IMR-90 (cell line): Measurements from ENCODE around the gene GABPB1. TPM values are rescaled to one million over a fixed set of nuclear protein-coding genes. Genes with fewer than 3 reads are reported as not detected.

Experiments used
- ATAC-seq: fragments of 200-7000 bp; cut with Tn5 transposase; 2 replicates; pipeline ENCODE4 v1.9.1; 2020; ENCODE audit warnings: low read depth, mild to moderate bottlenecking, moderate library complexity
- BruUV-seq: library from RNA; stranded (reverse); fragments of 400-500 nt; replicated peaks from 2 replicates; lab custom pipeline; 2021; lab: Mats Ljungman, UMichigan
- CTCF ChIA-PET: fragments of 300-600 bp; formaldehyde crosslinking; extraction: SDS; loops from one replicate; lab custom pipeline; 2021; ENCODE audit warnings: antibody characterized with exemption; lab: Yijun Ruan, JAX
- POLR2A ChIA-PET: fragments of 300-600 bp; sonication (Branson Sonifier 250); formaldehyde crosslinking; loops from one replicate; lab custom pipeline; 2022; ENCODE audit warnings: antibody characterized with exemption; ENCODE audit not compliant: unreplicated experiment; lab: Charles Lee
- DNase-seq: peaks from one replicate; pipeline ENCODE4 v3.0.0; 2013
- H2AFZ ChIP-seq: replicated peaks from 2 replicates; pipeline ENCODE3; 2013; ENCODE audit warnings: low read length, mild to moderate bottlenecking; ENCODE audit not compliant: poor library complexity
- H2AK5ac ChIP-seq: 2 replicates; pipeline ENCODE4 v1.6.1; 2013; ENCODE audit warnings: low read depth, low read length, inconsistent platforms
- H2AK9ac ChIP-seq: replicated peaks from 2 replicates; pipeline ENCODE3; 2013; ENCODE audit warnings: mild to moderate bottlenecking, low read depth, low read length, moderate library complexity; ENCODE audit not compliant: poor library complexity
- H2BK120ac ChIP-seq: 2 replicates; pipeline ENCODE4 v1.6.1; 2013; ENCODE audit warnings: low read depth, low read length, inconsistent platforms
- H2BK15ac ChIP-seq: 3 replicates; pipeline ENCODE4 v1.6.1; 2013; ENCODE audit warnings: low read depth, low read length, inconsistent platforms
- H2BK20ac ChIP-seq: 2 replicates; pipeline ENCODE4 v1.6.1; 2013; ENCODE audit warnings: low read depth, mild to moderate bottlenecking, inconsistent platforms, low read length, moderate library complexity
- H2BK5ac ChIP-seq: 2 replicates; pipeline ENCODE4 v1.6.1; 2013; ENCODE audit warnings: mild to moderate bottlenecking, low read depth, low read length, inconsistent platforms; ENCODE audit not compliant: poor library complexity, severe bottlenecking
- H3K14ac ChIP-seq: replicated peaks from 2 replicates; pipeline ENCODE4 v1.6.1; 2013; ENCODE audit warnings: low read depth, low read length, inconsistent platforms
- H3K18ac ChIP-seq: 2 replicates; pipeline ENCODE4 v1.6.1; 2013; ENCODE audit warnings: low read depth, low read length, control low read depth
- H3K23ac ChIP-seq: 2 replicates; pipeline ENCODE4 v1.6.1; 2013; ENCODE audit warnings: low read depth, low read length, inconsistent platforms
- H3K27ac ChIP-seq: 2 replicates; pipeline ENCODE4 v1.5.1; 2013; ENCODE audit warnings: mild to moderate bottlenecking, control low read depth, low read length; ENCODE audit not compliant: insufficient read depth
- H3K27me3 ChIP-seq: 2 replicates; pipeline ENCODE4 v1.6.1; 2013; ENCODE audit warnings: low read length; ENCODE audit not compliant: control insufficient read depth, insufficient read depth
- H3K36me3 ChIP-seq: 2 replicates; pipeline ENCODE4 v1.6.1; 2013; ENCODE audit warnings: low read length, mixed read lengths; ENCODE audit not compliant: control insufficient read depth, insufficient read depth
- H3K4ac ChIP-seq: 2 replicates; pipeline ENCODE4 v1.6.1; 2013; ENCODE audit warnings: low read depth, low read length, inconsistent platforms
- H3K4me1 ChIP-seq: 2 replicates; pipeline ENCODE4 v1.6.1; 2013; ENCODE audit warnings: low read length, mixed read lengths; ENCODE audit not compliant: control insufficient read depth, insufficient read depth
- H3K4me2 ChIP-seq: 2 replicates; pipeline ENCODE4 v1.6.1; 2013; ENCODE audit warnings: low read depth, mild to moderate bottlenecking, control low read depth, low read length, moderate library complexity
- H3K4me3 ChIP-seq: 2 replicates; pipeline ENCODE4 v1.5.1; 2013; ENCODE audit warnings: low read depth, mild to moderate bottlenecking, control low read depth, low read length, moderate library complexity; ENCODE audit not compliant: insufficient read depth
- H3K56ac ChIP-seq: 2 replicates; pipeline ENCODE4 v1.6.1; 2013; ENCODE audit warnings: low read length, inconsistent platforms; ENCODE audit not compliant: insufficient read depth; ENCODE audit errors: extremely low read depth
- H3K79me1 ChIP-seq, 2 experiments: 2 replicates each; pipeline ENCODE4 v1.6.1; 2013; ENCODE audit warnings: low read length in 2 of 2, inconsistent platforms in 1 of 2, low read depth in 1 of 2
- H3K9ac ChIP-seq: 2 replicates; pipeline ENCODE4 v1.6.1; 2013; ENCODE audit warnings: low read depth, low read length, control low read depth
- H3K9me1 ChIP-seq: 2 replicates; pipeline ENCODE4 v1.6.1; 2013; ENCODE audit warnings: low read length, inconsistent platforms; ENCODE audit not compliant: insufficient read depth
- H3K9me3 ChIP-seq: 2 replicates; pipeline ENCODE4 v1.6.1; 2013; ENCODE audit warnings: low read length; ENCODE audit not compliant: control insufficient read depth, insufficient read depth
- H4K20me1 ChIP-seq: 2 replicates; pipeline ENCODE4 v1.6.1; 2013; ENCODE audit warnings: low read length, inconsistent platforms; ENCODE audit not compliant: insufficient read depth
- H4K5ac ChIP-seq: 2 replicates; pipeline ENCODE4 v1.6.1; 2013; ENCODE audit warnings: mild to moderate bottlenecking, low read depth, low read length, control low read depth
- H4K8ac ChIP-seq, 2 experiments: 2 replicates each; pipeline ENCODE4 v1.6.1; 2013; ENCODE audit warnings: low read depth in 2 of 2, low read length in 2 of 2, control low read depth in 1 of 2, inconsistent platforms in 1 of 2
- H4K91ac ChIP-seq: 2 replicates; pipeline ENCODE4 v1.6.1; 2013; ENCODE audit warnings: low read depth, low read length, inconsistent platforms; ENCODE audit not compliant: insufficient read depth
- BHLHE40 ChIP-seq: fragments of 150-350 bp; IDR thresholded peaks from 2 replicates; pipeline ENCODE4 v1.6.1; 2016; ENCODE audit warnings: mild to moderate bottlenecking, low read depth, low read length
- CHD1 ChIP-seq: IDR thresholded peaks from 2 replicates; pipeline ENCODE4 v1.6.1; 2012; ENCODE audit warnings: low read depth, low read length, improper control_type of control experiment
- FOS ChIP-seq: fragments of 150-350 bp; IDR thresholded peaks from 2 replicates; pipeline ENCODE4 v1.6.1; 2016; ENCODE audit warnings: low read depth, low read length
- MAFK ChIP-seq: IDR thresholded peaks from 2 replicates; pipeline ENCODE4 v1.6.1; 2012; ENCODE audit warnings: low read depth, low read length, improper control_type of control experiment
- MAZ ChIP-seq: IDR thresholded peaks from 2 replicates; pipeline ENCODE4 v1.6.1; 2012; ENCODE audit warnings: low read depth, mild to moderate bottlenecking, low read length, improper control_type of control experiment, moderate library complexity, borderline replicate concordance
- MXI1 ChIP-seq: IDR thresholded peaks from 2 replicates; pipeline ENCODE4 v1.6.1; 2012; ENCODE audit warnings: low read depth, mild to moderate bottlenecking, low read length, moderate library complexity, borderline replicate concordance
- NFE2L2 ChIP-seq: fragments of 150-350 bp; IDR thresholded peaks from 2 replicates; pipeline ENCODE4 v1.6.1; 2016; ENCODE audit warnings: low read depth, mild to moderate bottlenecking, low read length
- POLR2A ChIP-seq: IDR thresholded peaks from 2 replicates; pipeline ENCODE4 v1.6.1; 2012; ENCODE audit warnings: mild to moderate bottlenecking, low read depth, low read length
- RAD21 ChIP-seq: IDR thresholded peaks from 2 replicates; pipeline ENCODE4 v1.6.1; 2012; ENCODE audit warnings: low read length, improper control_type of control experiment
- RCOR1 ChIP-seq: IDR thresholded peaks from 2 replicates; pipeline ENCODE4 v1.6.1; 2012; ENCODE audit warnings: mild to moderate bottlenecking, low read length, improper control_type of control experiment; ENCODE audit not compliant: insufficient replicate concordance
- RFX5 ChIP-seq: IDR thresholded peaks from 2 replicates; pipeline ENCODE4 v1.8.0; 2012; ENCODE audit warnings: low read depth, mild to moderate bottlenecking, low read length, moderate library complexity
- SMC3 ChIP-seq: fragments of 150-350 bp; IDR thresholded peaks from 2 replicates; pipeline ENCODE4 v1.6.1; 2016; ENCODE audit warnings: low read depth, mild to moderate bottlenecking, antibody characterized with exemption, low read length, moderate library complexity
- WGBS, 2 experiments: methylation state at CpG; one replicate each; pipeline versions ENCODE4 v1.1.5 to v1.1.7; 2013; ENCODE audit warnings: missing lambda C conversion rate in 2 of 2; ENCODE audit not compliant: insufficient read length in 1 of 2; ENCODE audit errors: extremely low coverage in 2 of 2; 5-methylcytosine and 5-hydroxymethylcytosine counted together
- dilution Hi-C: fragments of 300-500 bp; cut with HindIII; formaldehyde crosslinking; loops from one replicate; pipeline ENCODE4 v1.14.3; 2018; ENCODE audit warnings: low sequenced_read_pairs; ENCODE audit not compliant: unreplicated experiment
- in situ Hi-C: fragments of 300-500 bp; cut with MboI; formaldehyde crosslinking; loops from 3 replicates; pipeline ENCODE4 v1.14.3; 2019; ENCODE audit warnings: low sequenced_read_pairs, inconsistent platforms, mixed read lengths
- intact Hi-C: fragments of 100-400 bp; cut with micrococcal nuclease; formaldehyde crosslinking; loops from 2 replicates; pipeline ENCODE4 v1.10.0; 2022
- polyA plus RNA-seq, 3 experiments: library from polyadenylated mRNA; depleted of rRNA; stranded (reverse); fragments of >200 nt; gene quantifications; 2 replicates each; pipeline ENCODE4 v1.2.3, GENCODE V29; 2012; ENCODE audit warnings: low replicate concordance in 1 of 3
- total RNA-seq: library from RNA; depleted of rRNA; stranded (reverse); fragments of >200 nt; gene quantifications from 2 replicates; pipeline ENCODE4 v1.2.3, GENCODE V29; 2012
- TF ChIP-seq, protein P1 (sequence below): fragments of 150-350 bp; IDR thresholded peaks from 2 replicates; pipeline ENCODE4 v1.6.1; 2017; ENCODE audit warnings: mild to moderate bottlenecking, antibody characterized with exemption, low read length, low read depth
- TF ChIP-seq, protein P2 (sequence below): conservative IDR thresholded peaks from 2 replicates; pipeline ENCODE4 v1.5.1; 2012; ENCODE audit warnings: mild to moderate bottlenecking, low read depth, low read length, improper control_type of control experiment
- TF ChIP-seq, protein P3 (sequence below): fragments of 150-350 bp; IDR thresholded peaks from 2 replicates; pipeline ENCODE4 v1.6.1; 2016; ENCODE audit warnings: low read depth, mild to moderate bottlenecking, low read length, moderate library complexity, borderline replicate concordance

Gene GABPB1
- total and polyA plus RNA-seq, 2 of the 4 experiments (the other 2 are of a cell fraction): 26.3 to 89.3 TPM

DNA sequence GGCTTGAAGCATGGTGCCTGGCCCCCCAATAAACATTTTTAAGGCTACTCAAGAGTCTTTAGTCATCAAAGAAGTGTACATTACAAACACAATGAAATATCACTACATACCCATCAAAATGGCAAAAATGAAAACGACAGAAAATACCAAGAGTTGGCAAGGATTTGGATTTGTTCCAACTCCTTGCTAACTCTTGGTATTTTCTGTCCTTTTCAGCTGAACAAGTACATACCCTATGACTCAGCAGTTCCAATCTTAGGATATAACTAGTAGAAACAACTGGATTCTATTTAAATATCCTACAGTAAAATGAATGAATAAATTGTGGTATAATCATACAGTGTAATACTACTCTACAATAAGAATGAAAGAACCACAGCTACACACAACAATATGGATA lies 25.1 kb upstream of the GABPB1 start:
- POLR2A ChIA-PET: no interaction called here
- no peak overlapping the region for H4K5ac ChIP-seq
- no peaks in the 10 kb centered on the region for H3K27me3 ChIP-seq
- H3K4ac ChIP-seq: no peak overlapping the region
- no peak overlapping the region for H2AK5ac ChIP-seq
- no TSS peak for BruUV-seq
- ATAC-seq (peak; percentile 27; the same call in 1 of the 2 replicates), DNase-seq (peak; percentile 36)
- no peak overlapping the region for H2AFZ ChIP-seq
- H2AK9ac ChIP-seq: no peak overlapping the region
- no CpG with 5 or more reads among the region's 1 CpG for WGBS, 2 experiments
- H4K91ac ChIP-seq: no peak overlapping the region
- H3K4me2 ChIP-seq: no peak overlapping the region
- no peaks in the 10 kb centered on the region for H3K36me3 ChIP-seq
- no peak overlapping the region for H2BK20ac ChIP-seq
- no peak overlapping the region for H3K56ac ChIP-seq
- no peak overlapping the region for H2BK15ac ChIP-seq
- no peaks in the 10 kb centered on the region for H4K20me1 ChIP-seq
- H2BK5ac ChIP-seq: no peak overlapping the region
- no peaks in the 10 kb centered on the region for H3K9me3 ChIP-seq
- H3K9ac ChIP-seq: no peak overlapping the region
- H3K18ac ChIP-seq: no peak overlapping the region
- no peak overlapping the region for H4K8ac ChIP-seq
- H2BK120ac ChIP-seq: no peak overlapping the region
- no peak overlapping the region for H3K4me3 ChIP-seq
- no peak overlapping the region for H3K27ac ChIP-seq
- no peak overlapping the region for H3K14ac ChIP-seq
- intact Hi-C loops: no loop called here
- CTCF ChIA-PET: no interaction called here
- dilution Hi-C loops: no loop called here
- no peaks in the 10 kb centered on the region for H3K9me1 ChIP-seq
- no peak overlapping the region for H3K23ac ChIP-seq
- in situ Hi-C loops: no loop called here
- no peaks in the 10 kb centered on the region for H3K4me1 ChIP-seq
- peak; percentile 86 for TF ChIP-seq NFE2L2
- no peak for TF ChIP-seq BHLHE40
- no peak for TF ChIP-seq SMC3
- TF ChIP-seq CHD1: no peak
- TF ChIP-seq RAD21: no peak
- no peak for TF ChIP-seq RCOR1
- TF ChIP-seq, protein P1, sequence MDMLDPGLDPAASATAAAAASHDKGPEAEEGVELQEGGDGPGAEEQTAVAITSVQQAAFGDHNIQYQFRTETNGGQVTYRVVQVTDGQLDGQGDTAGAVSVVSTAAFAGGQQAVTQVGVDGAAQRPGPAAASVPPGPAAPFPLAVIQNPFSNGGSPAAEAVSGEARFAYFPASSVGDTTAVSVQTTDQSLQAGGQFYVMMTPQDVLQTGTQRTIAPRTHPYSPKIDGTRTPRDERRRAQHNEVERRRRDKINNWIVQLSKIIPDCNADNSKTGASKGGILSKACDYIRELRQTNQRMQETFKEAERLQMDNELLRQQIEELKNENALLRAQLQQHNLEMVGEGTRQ: no peak
- no peak for TF ChIP-seq RFX5
- TF ChIP-seq, protein P2, sequence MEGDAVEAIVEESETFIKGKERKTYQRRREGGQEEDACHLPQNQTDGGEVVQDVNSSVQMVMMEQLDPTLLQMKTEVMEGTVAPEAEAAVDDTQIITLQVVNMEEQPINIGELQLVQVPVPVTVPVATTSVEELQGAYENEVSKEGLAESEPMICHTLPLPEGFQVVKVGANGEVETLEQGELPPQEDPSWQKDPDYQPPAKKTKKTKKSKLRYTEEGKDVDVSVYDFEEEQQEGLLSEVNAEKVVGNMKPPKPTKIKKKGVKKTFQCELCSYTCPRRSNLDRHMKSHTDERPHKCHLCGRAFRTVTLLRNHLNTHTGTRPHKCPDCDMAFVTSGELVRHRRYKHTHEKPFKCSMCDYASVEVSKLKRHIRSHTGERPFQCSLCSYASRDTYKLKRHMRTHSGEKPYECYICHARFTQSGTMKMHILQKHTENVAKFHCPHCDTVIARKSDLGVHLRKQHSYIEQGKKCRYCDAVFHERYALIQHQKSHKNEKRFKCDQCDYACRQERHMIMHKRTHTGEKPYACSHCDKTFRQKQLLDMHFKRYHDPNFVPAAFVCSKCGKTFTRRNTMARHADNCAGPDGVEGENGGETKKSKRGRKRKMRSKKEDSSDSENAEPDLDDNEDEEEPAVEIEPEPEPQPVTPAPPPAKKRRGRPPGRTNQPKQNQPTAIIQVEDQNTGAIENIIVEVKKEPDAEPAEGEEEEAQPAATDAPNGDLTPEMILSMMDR: no peak
- TF ChIP-seq MAZ: no peak
- TF ChIP-seq MXI1: no peak
- peak; percentile 25; the same call in 1 of the 2 replicates for TF ChIP-seq MAFK
- TF ChIP-seq FOS: no peak
- TF ChIP-seq, protein P3, sequence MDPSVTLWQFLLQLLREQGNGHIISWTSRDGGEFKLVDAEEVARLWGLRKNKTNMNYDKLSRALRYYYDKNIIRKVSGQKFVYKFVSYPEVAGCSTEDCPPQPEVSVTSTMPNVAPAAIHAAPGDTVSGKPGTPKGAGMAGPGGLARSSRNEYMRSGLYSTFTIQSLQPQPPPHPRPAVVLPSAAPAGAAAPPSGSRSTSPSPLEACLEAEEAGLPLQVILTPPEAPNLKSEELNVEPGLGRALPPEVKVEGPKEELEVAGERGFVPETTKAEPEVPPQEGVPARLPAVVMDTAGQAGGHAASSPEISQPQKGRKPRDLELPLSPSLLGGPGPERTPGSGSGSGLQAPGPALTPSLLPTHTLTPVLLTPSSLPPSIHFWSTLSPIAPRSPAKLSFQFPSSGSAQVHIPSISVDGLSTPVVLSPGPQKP: no peak
- no peak for TF ChIP-seq POLR2A
- H3K79me1 ChIP-seq: no peaks in the 10 kb centered on the region
